ENCODE measurements around the gene CXCL14. TPM values are rescaled to one million over a fixed set of nuclear protein-coding genes. Genes with fewer than 3 reads are reported as not detected.

CXCL14 gene
- total RNA-seq, 1 experiment from 2014 or later = not detected

- Histone ChIP-seq H3K79me2 (ENCODE audit: low read depth) (no peaks in the 10 kb centered on the region), H3K27ac (no peak overlapping the region), H3K36me3 (ENCODE audit: low read depth) (no peaks in the 10 kb centered on the region), H3K4me3 (no peak overlapping the region), H3K4me2 (no peak overlapping the region), H3K27me3 (ENCODE audit: insufficient read depth, low read depth) (peaks cover 66% of the 10 kb centered on the region), H3K9me2 (ENCODE audit: insufficient read depth) (no peaks in the 10 kb centered on the region), H3K9me3 (ENCODE audit: insufficient read depth, low read depth) (no peaks in the 10 kb centered on the region), H3F3A (ENCODE audit: insufficient read depth, low read depth) (no peaks in the 10 kb centered on the region), H2AFZ (no peak overlapping the region), H4K20me1 (ENCODE audit: insufficient read depth) (no peaks in the 10 kb centered on the region), H3K4me1 (replicated peaks; ENCODE audit: insufficient read depth) (no peaks in the 10 kb centered on the region)
- POLR2A ChIA-PET (ENCODE audit: unreplicated experiment) = no interaction called here
- intact Hi-C loops (cut with micrococcal nuclease; ENCODE audit: unreplicated experiment) = no loop called here
- no TSS peak for BruUV-seq (replicated peaks)
- DNase-seq = no peak
- CTCF ChIA-PET = interaction anchor here (0.9 kb wide), 1 partner anchor 93 kb away, joined by 3 read pairs; no protein-coding TSS in a partner anchor
- TF ChIP-seq CTCF (conservative IDR thresholded peaks at IDR 0.05) (no peak), EZH2 (IDR thresholded peaks at IDR 0.05; ENCODE audit: low read depth) (no peak)
Observed at GRCh38 chr5:135559354-135559753, 19.4 kb downstream of the CXCL14 start.

GRCh38 chr5:135557076-135557838 lies 21.5 kb downstream of the CXCL14 start:
- ChIA-PET CTCF (no interaction called here), POLR2A (ENCODE audit: unreplicated experiment) (no interaction called here)
- Histone ChIP-seq H3K4me3 (no peak overlapping the region), H3K79me2 (ENCODE audit: low read depth) (no peaks in the 10 kb centered on the region), H3K9me2 (ENCODE audit: insufficient read depth) (no peaks in the 10 kb centered on the region), H3K27me3 (ENCODE audit: insufficient read depth, low read depth) (peaks cover 68% of the 10 kb centered on the region), H3F3A (ENCODE audit: insufficient read depth, low read depth) (no peaks in the 10 kb centered on the region), H3K36me3 (ENCODE audit: low read depth) (no peaks in the 10 kb centered on the region), H3K27ac (no peak overlapping the region), H4K20me1 (ENCODE audit: insufficient read depth) (no peaks in the 10 kb centered on the region), H3K4me2 (no peak overlapping the region), H2AFZ (no peak overlapping the region), H3K4me1 (replicated peaks; ENCODE audit: insufficient read depth) (no peaks in the 10 kb centered on the region), H3K9me3 (ENCODE audit: insufficient read depth, low read depth) (no peaks in the 10 kb centered on the region)
- intact Hi-C loops (cut with micrococcal nuclease; ENCODE audit: unreplicated experiment) = no loop called here
- DNase-seq = no peak
- BruUV-seq (replicated peaks) = no TSS peak
- TF ChIP-seq EZH2 (IDR thresholded peaks at IDR 0.05; ENCODE audit: low read depth) (no peak), CTCF (conservative IDR thresholded peaks at IDR 0.05) (no peak)

GRCh38 chr5:135556620-135557019 lies 22.2 kb downstream of the CXCL14 start:
- CTCF ChIA-PET = interaction anchor here (1.6 kb wide), 1 partner anchor 10 kb away, joined by 7 read pairs; no protein-coding TSS in a partner anchor

More at GRCh38 chr5:135556620-135557019, 22.2 kb downstream of the CXCL14 start:
- Histone ChIP-seq H2AFZ (no peak overlapping the region), H3K79me2 (ENCODE audit: low read depth) (no peaks in the 10 kb centered on the region), H3K9me2 (ENCODE audit: insufficient read depth) (no peaks in the 10 kb centered on the region), H4K20me1 (ENCODE audit: insufficient read depth) (no peaks in the 10 kb centered on the region), H3K4me2 (no peak overlapping the region), H3K27ac (no peak overlapping the region), H3K36me3 (ENCODE audit: low read depth) (no peaks in the 10 kb centered on the region), H3K4me1 (replicated peaks; ENCODE audit: insufficient read depth) (no peaks in the 10 kb centered on the region), H3K27me3 (ENCODE audit: insufficient read depth, low read depth) (peaks cover 68% of the 10 kb centered on the region), H3F3A (ENCODE audit: insufficient read depth, low read depth) (no peaks in the 10 kb centered on the region), H3K9me3 (ENCODE audit: insufficient read depth, low read depth) (no peaks in the 10 kb centered on the region), H3K4me3 (no peak overlapping the region)
- no TSS peak for BruUV-seq (replicated peaks)
- TF ChIP-seq CTCF (conservative IDR thresholded peaks at IDR 0.05) = no peak
- no peak for TF ChIP-seq EZH2 (IDR thresholded peaks at IDR 0.05; ENCODE audit: low read depth)
- intact Hi-C loops (cut with micrococcal nuclease; ENCODE audit: unreplicated experiment) = no loop called here
- POLR2A ChIA-PET (ENCODE audit: unreplicated experiment) = no interaction called here
- DNase-seq = no peak

All from PC-9 (cell line).